ENCODE results near the gene TMSB4X.

DNA sequence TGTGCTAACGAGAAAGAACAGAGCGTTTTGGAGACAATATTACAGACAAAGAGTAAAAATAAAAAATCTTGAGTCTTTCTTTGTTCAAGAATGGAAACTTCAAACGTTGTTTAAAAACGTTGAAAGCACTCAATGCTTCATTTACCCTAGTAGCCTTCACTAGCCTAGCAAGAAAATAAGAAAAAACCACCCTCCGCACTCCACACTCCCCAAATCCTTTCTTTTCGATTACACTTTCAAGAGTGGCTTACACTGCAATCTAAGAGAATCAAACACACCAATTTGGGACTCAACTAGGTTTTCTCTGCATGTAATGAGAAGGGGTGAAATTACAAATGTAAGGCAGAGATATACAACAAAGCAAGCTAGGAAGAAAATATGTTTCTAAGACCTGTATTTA, 4.7 kb downstream of the TMSB4X start:
- TF ChIP-seq CTCF (optimal IDR thresholded peaks at IDR 0.05 in 1 of 3, IDR thresholded peaks at IDR 0.05 in 1 of 3, conservative IDR thresholded peaks at IDR 0.05 in 1 of 3; ENCODE audit: extremely low read depth in 1 of 3, insufficient read depth in 2 of 3, low read length in 3 of 3) = no peak
- TF ChIP-seq EZH2 (IDR thresholded peaks at IDR 0.05; ENCODE audit: low read length) = no peak
